Activated T-helper 2 cell treated with anti-CD3 and anti-CD28 coated beads, Interferon-gamma antibody, Interleukin-2, Interleukin-4, amounts not matched to agents 10 μg/mL and 5 μg/mL and 100 μg/mL, durations not matched to agents 14 hours and 24 hours and 36 hours (primary cell): ENCODE measurements around the gene ACTL8. TPM values are rescaled to one million over a fixed set of nuclear protein-coding genes. Genes with fewer than 3 reads are reported as not detected.

Experiments used
- DNase-seq: peaks from one replicate; pipeline ENCODE4 v3.0.0; 2021; ENCODE audit warnings: low spot score
- H3K27ac Mint-ChIP-seq: one replicate; pipeline ENCODE4 v1.8.0; 2021; ENCODE audit warnings: mixed read lengths
- H3K27me3 Mint-ChIP-seq: one replicate; pipeline ENCODE4 v1.8.0; 2021; ENCODE audit warnings: low read depth, mixed read lengths
- H3K36me3 Mint-ChIP-seq: one replicate; pipeline ENCODE4 v1.8.0; 2021; ENCODE audit warnings: low read depth, mixed read lengths
- H3K4me1 Mint-ChIP-seq: one replicate; pipeline ENCODE4 v1.8.0; 2021; ENCODE audit warnings: low read depth, mixed read lengths
- H3K4me3 Mint-ChIP-seq: one replicate; pipeline ENCODE4 v1.8.0; 2021; ENCODE audit warnings: low read depth, mild to moderate bottlenecking, moderate library complexity, mixed read lengths
- H3K9me3 Mint-ChIP-seq: one replicate; pipeline ENCODE4 v1.8.0; 2021; ENCODE audit warnings: mixed read lengths
- intact Hi-C: fragments of 100-400 bp; cut with micrococcal nuclease; formaldehyde crosslinking; loops from one replicate; pipeline ENCODE4 v1.15.1; 2023
- total RNA-seq: library from RNA; stranded (reverse); gene quantifications from 2 replicates; pipeline ENCODE4 v1.2.3, GENCODE V29; 2022

ACTL8 gene
- total RNA-seq, 1 donor from 2014 or later: not detected

GRCh38 chr1:17833661-17834501 is 78.7 kb downstream of the ACTL8 start:
- intact Hi-C loops: no loop called here
- DNase-seq: no peak
- Mint-ChIP-seq H3K9me3 (no peaks in the 10 kb centered on the region), H3K4me1 (no peaks in the 10 kb centered on the region), H3K4me3 (no peak overlapping the region), H3K36me3 (no peaks in the 10 kb centered on the region), H3K27ac (no peak overlapping the region), H3K27me3 (no peaks in the 10 kb centered on the region)

DNA sequence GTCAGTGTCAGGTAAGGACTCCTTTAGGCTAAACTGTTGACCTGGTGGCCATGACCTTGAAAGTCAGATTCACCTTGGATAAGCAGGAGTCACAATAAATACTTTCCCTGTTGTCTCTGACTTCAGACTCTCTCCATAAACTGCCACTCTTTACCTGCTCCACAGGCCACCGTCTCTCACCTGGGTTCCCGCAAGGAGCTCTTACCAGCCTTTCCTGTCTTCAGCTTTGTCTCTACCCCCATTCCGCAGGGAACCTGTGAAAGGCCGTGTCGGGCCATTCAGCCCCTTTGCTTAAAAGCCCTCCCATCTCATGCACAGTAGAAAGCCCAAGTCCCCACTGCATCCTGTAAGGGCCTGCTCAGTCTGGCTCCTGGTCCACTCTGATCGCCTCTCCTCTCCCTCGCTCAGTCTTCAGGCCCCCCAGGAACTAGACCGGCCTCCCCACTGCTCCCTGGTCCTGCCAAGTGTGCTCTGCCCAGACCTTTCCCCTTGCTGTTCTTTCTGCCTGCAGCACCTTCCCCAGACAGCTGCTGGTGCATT is 79.5 kb downstream of the ACTL8 start:
- no peak for DNase-seq
- Mint-ChIP-seq H3K27me3 (no peaks in the 10 kb centered on the region), H3K9me3 (no peaks in the 10 kb centered on the region), H3K36me3 (no peaks in the 10 kb centered on the region), H3K4me3 (no peak overlapping the region), H3K4me1 (no peaks in the 10 kb centered on the region), H3K27ac (no peak overlapping the region)
- intact Hi-C loops: no loop called here

GRCh38 chr1:17837233-17838030 is 82.3 kb downstream of the ACTL8 start:
- no peaks in the 10 kb centered on the region for H3K27me3 Mint-ChIP-seq
- H3K4me1 Mint-ChIP-seq: no peaks in the 10 kb centered on the region
- no peaks in the 10 kb centered on the region for H3K36me3 Mint-ChIP-seq
- H3K4me3 Mint-ChIP-seq: no peak overlapping the region
- no peak overlapping the region for H3K27ac Mint-ChIP-seq
- DNase-seq: no peak
- no peaks in the 10 kb centered on the region for H3K9me3 Mint-ChIP-seq
- intact Hi-C loops: no loop called here

DNA sequence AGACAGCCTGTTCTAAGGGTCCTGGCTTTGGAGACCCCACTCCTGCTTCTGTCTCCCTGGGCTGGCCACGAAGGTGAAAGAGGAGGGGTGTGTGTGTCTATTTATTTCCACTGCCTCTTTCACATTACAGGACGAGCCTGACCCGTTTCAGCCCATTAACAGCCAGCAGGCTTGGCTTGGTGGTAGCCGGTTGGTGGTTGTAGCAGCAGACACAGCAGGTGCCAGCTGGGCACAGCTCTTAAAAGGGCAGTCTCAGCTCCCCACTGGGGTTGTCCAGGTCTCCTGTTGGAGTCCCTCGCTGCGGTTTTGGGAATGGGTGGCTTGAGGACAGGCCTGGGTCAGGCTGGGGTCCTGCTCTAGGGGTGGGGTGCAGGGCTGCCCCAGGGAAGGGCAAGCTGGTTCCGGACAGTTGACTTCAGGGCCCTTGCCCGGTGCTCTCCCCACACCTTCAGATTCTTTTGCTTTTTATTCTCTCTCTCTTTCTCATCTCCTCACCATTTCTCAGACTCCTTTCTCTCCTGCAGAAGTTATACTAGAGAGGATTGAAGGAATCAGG is 84.6 kb downstream of the ACTL8 start:
- no peaks in the 10 kb centered on the region for H3K27me3 Mint-ChIP-seq
- H3K36me3 Mint-ChIP-seq: no peaks in the 10 kb centered on the region
- H3K27ac Mint-ChIP-seq: no peak overlapping the region
- no peak overlapping the region for H3K4me3 Mint-ChIP-seq
- intact Hi-C loops: no loop called here
- H3K4me1 Mint-ChIP-seq: no peaks in the 10 kb centered on the region
- no peak for DNase-seq
- H3K9me3 Mint-ChIP-seq: no peaks in the 10 kb centered on the region

GRCh38 chr1:17841944-17842343 is 86.8 kb downstream of the ACTL8 start:
- H3K27me3 Mint-ChIP-seq: no peaks in the 10 kb centered on the region
- H3K4me1 Mint-ChIP-seq: no peaks in the 10 kb centered on the region
- H3K36me3 Mint-ChIP-seq: no peaks in the 10 kb centered on the region
- H3K27ac Mint-ChIP-seq: no peak overlapping the region
- no peaks in the 10 kb centered on the region for H3K9me3 Mint-ChIP-seq
- intact Hi-C loops: no loop called here
- no peak overlapping the region for H3K4me3 Mint-ChIP-seq
- no peak for DNase-seq

- Mint-ChIP-seq H3K9me3 (no peaks in the 10 kb centered on the region), H3K36me3 (no peaks in the 10 kb centered on the region), H3K4me1 (no peaks in the 10 kb centered on the region), H3K27me3 (no peaks in the 10 kb centered on the region), H3K4me3 (no peak overlapping the region), H3K27ac (no peak overlapping the region)
- no peak for DNase-seq
- intact Hi-C loops: no loop called here
Observed at GRCh38 chr1:17842686-17843085, 87.6 kb downstream of the ACTL8 start.

DNA sequence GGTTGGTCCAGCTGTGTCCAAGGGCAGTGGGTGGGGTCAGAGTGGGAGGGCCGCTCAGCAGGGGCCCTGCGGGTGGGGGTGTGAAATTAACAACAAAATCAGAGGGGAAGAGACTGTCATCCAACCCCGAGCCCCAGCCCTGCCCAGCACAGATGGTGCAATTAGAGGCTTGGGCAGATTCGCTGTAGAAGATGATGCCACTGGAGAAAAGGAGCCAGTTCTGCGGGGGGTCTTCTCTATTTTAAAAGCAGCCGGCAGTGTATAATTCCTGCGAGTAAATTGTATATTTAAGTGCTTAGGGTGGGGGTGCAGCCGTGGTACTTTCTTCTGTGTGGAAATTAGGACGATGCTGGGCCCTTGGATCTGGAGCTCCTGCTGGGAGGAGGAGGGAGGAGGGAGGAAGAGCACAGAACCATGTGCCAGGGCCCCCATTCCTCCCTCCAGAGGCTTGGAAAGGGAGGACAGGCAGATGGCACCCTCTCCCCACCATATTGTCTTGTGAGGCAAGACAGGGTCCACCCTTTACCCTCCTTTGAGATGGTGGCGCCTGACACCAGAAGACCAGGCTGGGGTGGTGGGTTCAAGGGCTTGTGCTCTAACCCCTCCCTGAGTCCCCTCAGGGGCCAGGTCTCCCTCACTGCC is 89.2 kb downstream of the ACTL8 start:
- Mint-ChIP-seq H3K4me1 (no peaks in the 10 kb centered on the region), H3K27me3 (no peaks in the 10 kb centered on the region), H3K36me3 (no peaks in the 10 kb centered on the region), H3K27ac (no peak overlapping the region), H3K9me3 (no peaks in the 10 kb centered on the region), H3K4me3 (no peak overlapping the region)
- no peak for DNase-seq
- intact Hi-C loops: no loop called here

GRCh38 chr1:17845583-17845982 is 90.5 kb downstream of the ACTL8 start:
- intact Hi-C loops: no loop called here
- Mint-ChIP-seq H3K27me3 (no peaks in the 10 kb centered on the region), H3K27ac (no peak overlapping the region), H3K9me3 (no peaks in the 10 kb centered on the region), H3K4me1 (no peaks in the 10 kb centered on the region), H3K36me3 (no peaks in the 10 kb centered on the region), H3K4me3 (no peak overlapping the region)
- DNase-seq: no peak

- H3K4me3 Mint-ChIP-seq: no peak overlapping the region
- intact Hi-C loops: no loop called here
- DNase-seq: no peak
- no peaks in the 10 kb centered on the region for H3K9me3 Mint-ChIP-seq
- no peak overlapping the region for H3K27ac Mint-ChIP-seq
- no peaks in the 10 kb centered on the region for H3K4me1 Mint-ChIP-seq
- H3K27me3 Mint-ChIP-seq: no peaks in the 10 kb centered on the region
- H3K36me3 Mint-ChIP-seq: no peaks in the 10 kb centered on the region
Observed at GRCh38 chr1:17846341-17846740, 91.2 kb downstream of the ACTL8 start.

DNA sequence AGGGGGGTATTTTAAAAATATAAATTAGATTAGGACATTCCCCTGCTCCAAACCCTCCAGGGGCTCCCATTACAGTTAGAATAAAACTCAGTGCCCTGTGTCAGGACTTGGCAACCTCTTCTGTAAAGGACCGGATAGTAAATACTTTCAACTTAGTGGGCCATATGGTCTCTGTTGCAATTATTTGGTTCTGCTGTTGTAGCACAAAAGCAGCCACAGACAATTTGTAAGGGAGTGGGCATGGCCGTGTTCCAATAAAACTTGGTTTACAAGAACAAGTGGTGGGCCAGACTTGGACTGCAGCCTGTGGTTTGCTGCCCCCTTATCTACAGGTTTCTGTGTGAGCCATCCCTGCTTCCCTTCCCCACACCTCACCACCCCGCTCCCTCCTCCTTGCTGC is 92.0 kb downstream of the ACTL8 start:
- Mint-ChIP-seq H3K9me3 (no peaks in the 10 kb centered on the region), H3K27me3 (no peaks in the 10 kb centered on the region), H3K4me3 (no peak overlapping the region), H3K4me1 (no peaks in the 10 kb centered on the region), H3K27ac (no peak overlapping the region), H3K36me3 (no peaks in the 10 kb centered on the region)
- no peak for DNase-seq
- intact Hi-C loops: no loop called here

GRCh38 chr1:17849216-17849615 is 94.1 kb downstream of the ACTL8 start:
- Mint-ChIP-seq H3K4me1 (no peaks in the 10 kb centered on the region), H3K27me3 (no peaks in the 10 kb centered on the region), H3K36me3 (no peaks in the 10 kb centered on the region), H3K9me3 (no peaks in the 10 kb centered on the region), H3K4me3 (no peak overlapping the region), H3K27ac (no peak overlapping the region)
- intact Hi-C loops: no loop called here
- no peak for DNase-seq

DNA sequence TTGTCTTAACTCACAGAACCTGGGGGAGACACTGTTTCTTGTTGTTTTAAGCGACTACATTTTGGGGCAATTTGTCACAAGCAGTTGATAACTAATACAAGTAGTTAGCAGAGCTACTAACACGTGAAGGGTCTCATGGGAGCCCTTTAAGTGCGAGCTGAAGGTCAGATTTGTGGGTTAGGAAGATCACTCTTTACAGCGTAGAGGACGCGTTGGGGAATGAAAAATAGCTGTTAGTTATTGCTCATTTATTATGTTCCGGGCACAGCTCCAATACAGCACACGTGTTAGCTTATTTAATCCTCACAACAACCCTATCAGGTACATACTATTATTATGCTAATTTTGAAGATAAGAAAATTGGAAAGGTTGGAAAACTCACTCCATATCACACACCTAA is 95.9 kb downstream of the ACTL8 start:
- H3K27me3 Mint-ChIP-seq: no peaks in the 10 kb centered on the region
- H3K4me3 Mint-ChIP-seq: no peak overlapping the region
- intact Hi-C loops: no loop called here
- no peaks in the 10 kb centered on the region for H3K36me3 Mint-ChIP-seq
- no peaks in the 10 kb centered on the region for H3K4me1 Mint-ChIP-seq
- no peak overlapping the region for H3K27ac Mint-ChIP-seq
- no peak for DNase-seq
- no peaks in the 10 kb centered on the region for H3K9me3 Mint-ChIP-seq
